EL (cell line): ENCODE measurements around the gene OR13C8.
A peak's percentile ranks its signal among the peaks of the same experiment; 100 is the strongest.
"Not testable (repeated sequence)": the region's sequence is repeated elsewhere in the genome, so short reads cannot be mapped to it uniquely, and the experiment has no call there.

Source experiments
- DNase-seq: peaks from one replicate; pipeline ENCODE4 v3.0.0-alpha.2; 2016

Gene OR13C8

DNA sequence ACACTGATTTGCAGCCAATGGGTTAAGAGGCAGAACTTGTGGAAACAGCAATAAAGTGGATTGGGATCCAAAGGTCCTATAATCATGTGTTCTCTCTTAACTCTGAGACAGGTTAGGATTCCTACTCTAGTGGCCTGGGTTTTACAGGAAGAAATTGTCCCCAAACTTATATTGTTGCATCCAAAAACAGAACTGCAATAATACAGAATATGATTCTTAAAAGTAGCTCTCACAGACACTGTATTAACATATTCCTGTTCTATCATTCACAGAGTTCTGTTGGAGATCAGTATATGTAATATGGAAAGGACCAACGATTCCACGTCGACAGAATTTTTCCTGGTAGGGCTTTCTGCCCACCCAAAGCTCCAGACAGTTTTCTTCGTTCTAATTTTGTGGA, at the start of gene OR13C8:
TSS of gene OR13C8 (plus strand) at position 301 of the 400 bp plus-strand sequence. CDS start at position 301, 0 bp downstream.
- no peak for DNase-seq

DNA sequence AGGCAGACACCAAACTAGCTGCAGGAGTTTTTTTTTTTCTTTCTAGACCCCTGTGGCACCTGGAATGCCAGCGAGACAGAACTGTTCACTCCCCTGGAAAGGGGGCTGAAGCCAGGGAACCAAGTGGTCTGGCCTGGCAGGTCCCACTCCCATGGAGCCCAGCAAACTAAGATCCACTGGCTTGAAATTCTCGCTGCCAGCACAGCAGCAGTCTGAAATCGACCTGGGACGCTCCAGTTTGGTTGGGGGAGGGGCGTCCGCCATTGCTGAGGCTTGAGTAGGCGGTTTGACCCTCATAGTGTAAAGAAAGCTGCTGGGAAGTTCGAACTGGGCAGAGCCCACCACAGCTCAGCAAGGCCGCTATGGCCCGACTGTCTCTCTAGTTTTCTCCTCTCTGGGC, 48.7 kb upstream of the OR13C8 start:
- not testable (repeated sequence) for DNase-seq

- DNase-seq, result no peak
These were observed 41.9 kb upstream of the OR13C8 start, which contains the start of gene OR13C4 for GRCh38 chr9:104527109-104527508. Gene OR13C4, minus strand, starts transcription at chr9:104527209. Its CDS starts 0 bp downstream, at chr9:104527209.

GRCh38 chr9:104536756-104537155, 32.2 kb upstream of the OR13C8 start, which contains the start of gene OR13C3:
Gene OR13C3, minus strand, starts transcription at chr9:104536856. Its CDS starts 133 bp downstream, at chr9:104536723.
- no peak for DNase-seq

GRCh38 chr9:104539275-104539674, 29.7 kb upstream of the OR13C8 start:
- no peak for DNase-seq

DNA sequence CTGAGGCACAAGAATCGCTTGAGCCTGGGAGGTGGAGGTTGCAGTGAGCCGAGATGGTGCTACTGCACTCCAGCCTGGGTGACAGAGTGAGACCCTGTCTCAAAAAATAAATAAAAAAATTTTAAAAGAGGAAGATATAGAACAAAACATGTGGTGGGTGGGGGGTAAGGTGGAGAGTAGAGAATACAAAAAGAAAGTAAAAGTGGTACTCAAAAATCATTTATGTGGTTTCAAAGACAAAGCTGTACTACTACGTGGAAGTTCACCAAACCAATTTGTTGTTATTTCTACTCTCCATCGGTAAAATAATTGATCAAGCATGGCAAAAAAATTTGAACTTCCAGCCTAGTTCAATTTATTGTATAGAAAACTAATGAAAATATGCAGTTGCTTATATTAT, 24.3 kb upstream of the OR13C8 start:
- DNase-seq, result no peak

DNA sequence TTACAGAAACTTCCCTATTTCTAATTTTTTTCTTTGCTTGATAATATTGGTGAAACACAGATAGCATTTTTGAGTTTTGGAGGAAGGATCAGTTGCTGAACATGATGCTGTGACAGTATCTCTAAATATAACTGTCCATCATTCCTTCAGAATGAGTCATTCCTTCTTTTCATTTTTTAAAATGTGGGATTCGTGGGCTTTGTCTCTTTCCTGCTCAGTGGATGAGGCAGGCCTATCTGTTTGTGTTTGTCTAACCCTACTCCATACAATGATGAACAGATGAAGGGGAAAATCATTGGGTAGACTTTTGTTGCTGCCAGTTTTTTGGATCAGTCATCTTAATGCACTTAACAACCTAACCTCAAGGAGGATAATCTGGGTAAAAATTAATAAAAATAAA, 15.7 kb upstream of the OR13C8 start:
- DNase-seq, result peak; percentile 50

DNA sequence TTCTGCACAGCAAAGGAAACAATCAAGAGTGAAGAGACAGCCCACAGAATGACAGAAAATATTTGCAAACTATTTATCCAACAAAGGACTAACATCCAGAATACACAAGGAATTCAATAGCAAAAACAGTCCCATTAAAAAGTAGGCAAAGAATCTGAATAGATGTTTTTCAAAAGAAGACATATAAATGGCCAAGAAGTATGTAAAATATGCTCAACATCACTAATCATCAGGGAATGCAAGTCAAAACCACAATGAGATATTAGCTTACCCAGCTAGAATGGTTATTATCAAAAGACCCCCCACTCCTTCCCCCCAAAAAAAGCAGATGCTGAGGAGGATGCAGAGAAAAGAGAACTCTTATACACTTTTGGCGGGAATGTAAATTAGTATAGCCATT, 13.4 kb upstream of the OR13C8 start:
- DNase-seq, result peak; percentile 6

- no peak for DNase-seq
These were observed 11.9 kb upstream of the OR13C8 start for GRCh38 chr9:104556830-104557634.

DNA sequence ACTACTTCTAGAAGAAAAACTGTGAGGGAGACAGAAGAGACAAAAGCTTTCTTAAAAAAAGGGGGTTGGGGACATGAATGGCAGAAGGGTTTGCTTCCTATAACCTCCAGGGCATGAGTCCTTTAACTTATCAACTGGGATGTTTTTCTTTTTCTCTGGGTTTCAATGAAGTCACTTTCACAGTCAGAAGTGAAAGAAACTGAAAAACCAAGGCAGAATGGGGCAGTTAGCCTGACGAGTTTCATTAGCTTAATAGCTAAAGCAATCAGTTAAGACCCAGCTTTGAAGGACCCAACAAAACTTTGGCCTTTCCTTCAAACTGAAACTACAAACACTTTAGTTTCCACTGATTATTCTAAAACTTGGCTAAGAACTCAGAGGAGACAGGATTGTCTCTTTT, 4.6 kb upstream of the OR13C8 start:
- no peak for DNase-seq

GRCh38 chr9:104572612-104573011, 3.6 kb downstream of the OR13C8 start:
- DNase-seq, result no peak

DNA sequence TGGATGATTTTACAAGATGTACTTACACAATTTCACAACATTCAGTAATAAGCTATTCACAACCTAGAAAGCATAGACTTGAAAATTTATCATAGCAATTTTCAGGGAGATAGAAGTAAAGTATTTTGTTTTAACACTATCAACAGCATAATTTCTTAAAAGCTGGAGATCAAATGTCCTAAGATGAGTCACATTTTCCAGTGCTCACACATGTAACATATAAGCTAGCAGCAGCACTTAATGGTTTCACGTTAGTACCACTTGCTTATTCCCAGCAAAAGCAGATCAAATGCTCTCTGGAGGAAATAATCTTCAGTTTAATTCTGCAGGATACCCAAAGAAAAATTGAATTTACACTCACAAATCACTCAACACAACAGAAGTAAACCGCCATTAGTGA, 6.5 kb downstream of the OR13C8 start:
- no peak for DNase-seq

- no peak for DNase-seq
These were observed 8.3 kb downstream of the OR13C8 start for GRCh38 chr9:104577263-104577662.

- DNase-seq, result no peak
These were observed 11.6 kb downstream of the OR13C8 start for GRCh38 chr9:104580562-104580961.

DNA sequence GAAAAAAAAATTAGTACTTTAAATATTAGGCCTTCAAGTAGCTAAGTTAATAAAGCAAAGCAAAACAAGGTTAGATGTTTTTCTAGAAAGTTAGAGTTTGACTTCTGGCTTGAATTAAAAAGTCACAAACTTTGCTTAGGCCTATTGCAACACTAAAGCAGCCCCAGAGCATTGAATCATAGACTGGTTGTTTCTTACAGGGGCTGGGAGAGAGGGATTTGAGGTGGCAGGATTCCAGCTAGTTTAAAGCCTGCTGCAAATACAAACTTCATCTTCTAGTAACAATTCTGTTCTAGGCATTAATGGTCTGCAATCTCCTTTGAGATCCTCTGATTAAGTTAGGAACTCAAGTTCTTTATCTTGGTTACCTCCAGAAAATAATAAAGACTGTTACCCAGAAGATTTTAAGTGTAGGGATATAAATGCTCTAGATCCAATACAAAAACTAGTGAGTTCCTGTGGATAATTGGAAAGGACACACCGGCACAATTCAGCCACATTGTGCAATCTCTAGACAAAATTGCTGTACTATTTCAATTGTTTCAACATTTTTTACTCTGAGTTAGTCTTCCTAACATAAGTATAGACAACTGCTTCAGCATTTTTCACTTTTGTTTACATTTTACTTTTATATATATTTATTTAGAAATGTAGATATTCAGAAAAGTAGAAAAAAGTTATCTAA, 17.7 kb downstream of the OR13C8 start:
- no peak for DNase-seq

- DNase-seq, result no peak
These were observed 20.7 kb downstream of the OR13C8 start for GRCh38 chr9:104589626-104590025.

GRCh38 chr9:104598749-104599148, 29.8 kb downstream of the OR13C8 start:
- DNase-seq, result not testable (repeated sequence)

DNA sequence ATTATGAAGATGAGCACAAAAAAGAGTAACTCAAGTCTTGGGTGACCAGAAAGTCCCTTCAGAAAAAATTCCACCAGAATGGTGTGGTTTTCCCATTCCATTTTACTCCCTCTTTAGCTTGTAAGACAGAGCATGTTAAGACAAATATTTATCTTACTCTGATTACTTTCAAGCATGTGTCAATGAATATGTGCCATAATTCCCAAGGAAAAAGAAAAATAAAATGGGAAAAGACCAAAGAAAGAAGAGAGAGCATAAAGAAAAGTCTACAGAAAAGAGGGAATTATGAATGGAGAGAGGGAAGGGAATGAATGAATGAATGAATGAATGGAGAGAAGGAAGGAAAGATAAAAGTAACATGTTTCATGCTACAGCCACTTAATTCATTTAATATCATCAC, 30.3 kb downstream of the OR13C8 start, which contains the start of gene OR13C5:
TSS of gene OR13C5 (minus strand) at position 101 of the 400 bp plus-strand sequence. CDS start at position 101, 0 bp downstream.
- DNase-seq, result not testable (repeated sequence)

DNA sequence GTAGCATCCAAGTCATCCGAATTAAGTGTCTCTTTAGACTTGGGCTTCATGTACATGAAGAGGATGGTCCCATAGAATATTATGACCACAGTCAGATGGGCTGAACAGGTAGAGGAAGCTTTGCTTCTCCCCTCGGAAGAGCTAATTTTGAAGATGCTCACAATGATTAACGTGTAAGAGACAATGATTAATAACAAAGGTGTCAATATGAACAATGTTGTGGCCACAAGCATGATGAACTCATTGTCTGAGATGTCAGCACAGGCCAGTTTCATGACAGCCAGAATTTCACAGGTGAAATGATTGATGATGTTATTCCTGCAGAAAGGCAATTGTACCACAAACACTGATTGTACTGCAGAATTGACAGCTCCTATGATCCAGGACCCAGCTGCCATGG, 35.8 kb downstream of the OR13C8 start:
- DNase-seq, result no peak

DNA sequence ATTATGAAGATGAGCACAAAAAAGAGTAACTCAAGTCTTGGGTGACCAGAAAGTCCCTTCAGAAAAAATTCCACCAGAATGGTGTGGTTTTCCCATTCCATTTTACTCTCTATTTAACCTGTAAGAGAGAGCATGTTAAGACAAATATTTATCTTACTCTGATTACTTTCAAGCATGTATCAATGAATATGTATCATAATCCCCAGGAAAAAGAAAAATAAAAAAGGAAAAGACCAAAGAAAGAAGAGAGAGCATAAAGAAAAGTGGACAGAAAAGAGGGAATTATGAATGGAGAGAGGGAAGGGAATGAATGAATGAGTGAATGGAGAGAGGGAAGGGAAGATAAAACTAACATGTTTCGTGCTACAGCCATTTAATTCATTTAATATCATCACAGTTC, 36.6 kb downstream of the OR13C8 start, which contains the start of gene OR13C2:
TSS of gene OR13C2 (minus strand) at position 101 of the 400 bp plus-strand sequence. CDS start at position 101, 0 bp downstream.
- not testable (repeated sequence) for DNase-seq

DNA sequence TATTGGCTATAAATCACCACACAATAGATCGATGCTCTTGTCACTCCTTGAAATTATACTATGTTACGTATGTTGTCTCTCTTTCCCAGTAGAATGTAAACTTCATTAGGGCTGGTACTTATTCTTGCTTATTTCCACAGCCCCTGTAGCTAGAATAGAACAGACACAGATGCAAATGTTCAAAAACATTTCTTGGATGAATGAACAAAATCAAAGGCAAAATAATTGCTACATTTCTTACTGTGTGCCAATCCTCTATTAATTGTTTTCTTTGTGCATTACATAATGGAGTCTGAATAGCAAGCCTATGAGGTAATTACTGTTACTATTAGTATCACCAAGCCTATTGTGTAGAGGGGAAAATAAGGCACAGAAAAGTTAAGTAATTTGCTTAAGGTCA, 37.2 kb downstream of the OR13C8 start:
- no peak for DNase-seq

GRCh38 chr9:104608336-104608735, 39.4 kb downstream of the OR13C8 start:
- DNase-seq, result no peak

- no peak for DNase-seq
These were observed 42.2 kb downstream of the OR13C8 start for GRCh38 chr9:104611213-104611612.

- DNase-seq, result no peak
These were observed 48.5 kb downstream of the OR13C8 start for GRCh38 chr9:104617418-104617817.
